A549 (cell line): ENCODE measurements around the gene NEK8. TPM values are rescaled to one million over a fixed set of nuclear protein-coding genes. Genes with fewer than 3 reads are reported as not detected.

Experiments
- ATAC-seq, 2 experiments: fragments of 200-7000 bp in 1 of 2; fragments of >200 bp in 1 of 2; cut with Nextera tagmentation in 1 of 2; cut with Tn5 transposase in 1 of 2; 3 replicates each; pipeline versions ENCODE4 v1.8.0 to v1.9.1; 2018 to 2020; ENCODE audit warnings: mild to moderate bottlenecking in 1 of 2, moderate library complexity in 1 of 2
- CTCF ChIA-PET: fragments of 300-600 bp; sonication (Branson Sonifier 250); formaldehyde crosslinking; extraction: SDS; loops from one replicate; lab custom pipeline; 2021; ENCODE audit warnings: antibody characterized with exemption, inconsistent platforms; lab: Yijun Ruan, JAX
- POLR2A ChIA-PET: fragments of 350-600 bp; formaldehyde crosslinking; extraction: SDS; loops from one replicate; lab custom pipeline; 2021; ENCODE audit warnings: antibody characterized with exemption, inconsistent platforms; lab: Yijun Ruan, JAX
- DNase-seq, 2 experiments: peaks; one replicate each; pipeline versions ENCODE4 v3.0.0 to v3.0.0-alpha.2; 2011 to 2016; ENCODE audit warnings: low read depth in 1 of 2, low spot score in 1 of 2
- FAIRE-seq: peaks from 2 replicates; lab custom pipeline; 2011; peaks lifted over from hg19 to GRCh38; lab: Jason Lieb, UNC
- H3K27ac ChIP-seq, 2 experiments: fragments of >200 bp; sonication (Bioruptor Twin); formaldehyde crosslinking; 3 replicates each; pipeline ENCODE4 v1.5.1; 2016 to 2017
- H3K4me1 ChIP-seq: fragments of >200 bp; sonication (Bioruptor Twin); formaldehyde crosslinking; 3 replicates; pipeline ENCODE4 v1.6.1; 2016
- H3K4me2 ChIP-seq: fragments of >200 bp; sonication (Bioruptor Twin); formaldehyde crosslinking; 3 replicates; pipeline ENCODE4 v1.6.1; 2016
- H3K4me3 ChIP-seq: fragments of >200 bp; sonication (Bioruptor Twin); formaldehyde crosslinking; 3 replicates; pipeline ENCODE4 v1.5.1; 2016
- H3K9me3 ChIP-seq: fragments of >200 bp; sonication (Bioruptor Twin); formaldehyde crosslinking; 3 replicates; pipeline ENCODE4 v1.6.1; 2016
- CBX8 ChIP-seq: fragments of 200-600 bp; sonication (generic); IDR thresholded peaks from 2 replicates; pipeline ENCODE4 v1.6.1; 2016
- CHD4 ChIP-seq: fragments of 200-600 bp; sonication (generic); IDR thresholded peaks from 2 replicates; pipeline ENCODE4 v1.6.1; 2016; ENCODE audit warnings: antibody characterized with exemption, mild to moderate bottlenecking, borderline replicate concordance
- HEYL ChIP-seq: fragments of 250-450 bp; sonication (Bioruptor Pico); IDR thresholded peaks from 2 replicates; pipeline ENCODE4 v1.8.0; 2021; ENCODE audit warnings: mild to moderate bottlenecking, moderate library complexity
- MYC ChIP-seq: IDR thresholded peaks from 2 replicates; pipeline ENCODE4 v1.6.1; 2012; ENCODE audit warnings: mild to moderate bottlenecking, inconsistent platforms, low read length, improper control_type of control experiment, borderline replicate concordance
- POLR2A ChIP-seq: IDR thresholded peaks from 2 replicates; pipeline ENCODE4 v1.6.1; 2012; ENCODE audit warnings: mild to moderate bottlenecking, low read length
- SREBF2 ChIP-seq: fragments of 450-650 bp; IDR thresholded peaks from 2 replicates; pipeline ENCODE4 v1.6.1; 2014; ENCODE audit warnings: mild to moderate bottlenecking, moderate library complexity
- USF2 ChIP-seq: fragments of 450-650 bp; IDR thresholded peaks from 2 replicates; pipeline ENCODE4 v1.6.1; 2014; ENCODE audit warnings: antibody characterized with exemption
- WGBS: methylation state at CpG from one replicate; pipeline ENCODE4 v1.1.6; 2017; ENCODE audit errors: missing lambda C conversion rate; 5-methylcytosine and 5-hydroxymethylcytosine counted together
- polyA plus RNA-seq, 4 experiments: library from polyadenylated mRNA; depleted of rRNA in 3 of 4; stranded (reverse); fragments of >200 nt; fragmentation: RNase III in 1 of 4; extraction: RNeasy Plus Mini Kit Qiagen cat#74134 plus additional on column Dnase treatment in 1 of 4; gene quantifications; 2 replicates in 3 of 4; 3 replicates in 1 of 4; pipeline ENCODE4 v1.2.3, GENCODE V29; 2011 to 2017
- small RNA-seq, 6 experiments: library from RNA; depleted of rRNA; stranded (forward); fragments of <200 nt; gene quantifications; one replicate each; pipeline ENCODE3, GENCODE V24; 2012

The NEK8 gene
- polyA plus RNA-seq, 2 of the 4 experiments (the other 2 are of a cell fraction) = 5.1 to 5.3 TPM

GRCh38 chr17:28788100-28788499 is 59.5 kb downstream of the NEK8 start:
- no peak overlapping the region for H3K4me3 ChIP-seq
- CTCF ChIA-PET = interaction anchor here (0.8 to 3.4 kb wide), 7 partner anchors 9 to 54 kb away, joined by 3 to 24 read pairs (median 4); partner anchors contain the start of gene FAM222B
- ATAC-seq (no peak), FAIRE-seq (no peak), DNase-seq (no peak)
- no peaks in the 10 kb centered on the region for H3K9me3 ChIP-seq
- no peak overlapping the region for H3K4me2 ChIP-seq
- no peak overlapping the region for H3K27ac ChIP-seq
- no peaks in the 10 kb centered on the region for H3K4me1 ChIP-seq
- TF ChIP-seq POLR2A = no peak
- TF ChIP-seq USF2 = no peak
- no peak for TF ChIP-seq CBX8
- no peak for TF ChIP-seq SREBF2
- no peak for TF ChIP-seq HEYL (CRISPR knock-in tag)
- no peak for TF ChIP-seq MYC
- no peak for TF ChIP-seq CHD4
- WGBS = 91% methylated on average over 4 of the region's 4 CpGs
- POLR2A ChIA-PET = interaction anchor here (1.5 kb wide), 1 partner anchor 20 kb away, joined by 3 read pairs; no protein-coding TSS in a partner anchor

Small RNA genes within 50 kb of the gene (small RNA-seq; reads per million reads assigned to genes)
- gene SNORD42A (0 reads per million in 6 experiments), gene SNORD42B (0.39 to 12.7 (median 5.1) reads per million in 6 experiments), gene SNORD4A (0 reads per million in 6 experiments), gene SNORD4B (0 reads per million in 6 experiments)

Other genes with a start within 250 kb of the NEK8 start
- gene FOXN1, start 222.4 kb upstream of the NEK8 start, polyA plus RNA-seq (2011; rRNA removed) = not detected in 2 replicates
- gene FOXN1, start 222.4 kb upstream of the NEK8 start, polyA plus RNA-seq (2017; fragmentation: RNase III; extraction: RNeasy Plus Mini Kit Qiagen cat#74134 plus additional on column Dnase treatment) = not detected in 3 replicates
- gene UNC119, start 176.2 kb upstream of the NEK8 start, polyA plus RNA-seq (2011; rRNA removed) = 50.5 and 53.5 TPM in 2 replicates
- 22.8 to 27.8 TPM (median 26.0 TPM) in 3 replicates for gene UNC119, start 176.2 kb upstream of the NEK8 start, polyA plus RNA-seq (2017; fragmentation: RNase III; extraction: RNeasy Plus Mini Kit Qiagen cat#74134 plus additional on column Dnase treatment)
- gene PIGS, start 157.3 kb upstream of the NEK8 start, polyA plus RNA-seq (2011; rRNA removed) = 50.0 and 53.2 TPM in 2 replicates
- gene PIGS, start 157.3 kb upstream of the NEK8 start, polyA plus RNA-seq (2017; fragmentation: RNase III; extraction: RNeasy Plus Mini Kit Qiagen cat#74134 plus additional on column Dnase treatment) = 46.6 to 53.3 TPM (median 53.2 TPM) in 3 replicates
- gene ALDOC, start 151.9 kb upstream of the NEK8 start, polyA plus RNA-seq (2011; rRNA removed) = 6.3 and 10.1 TPM in 2 replicates
- 1.7 to 1.9 TPM (median 1.9 TPM) in 3 replicates for gene ALDOC, start 151.9 kb upstream of the NEK8 start, polyA plus RNA-seq (2017; fragmentation: RNase III; extraction: RNeasy Plus Mini Kit Qiagen cat#74134 plus additional on column Dnase treatment)
- 111 and 123 TPM in 2 replicates for gene SPAG5, start 129.8 kb upstream of the NEK8 start, polyA plus RNA-seq (2011; rRNA removed)
- 106 to 111 TPM (median 107 TPM) in 3 replicates for gene SPAG5, start 129.8 kb upstream of the NEK8 start, polyA plus RNA-seq (2017; fragmentation: RNase III; extraction: RNeasy Plus Mini Kit Qiagen cat#74134 plus additional on column Dnase treatment)
- gene RSKR, start 114.6 kb upstream of the NEK8 start, polyA plus RNA-seq (2011; rRNA removed) = 18.7 and 22.0 TPM in 2 replicates
- 5.6 to 6.6 TPM (median 5.8 TPM) in 3 replicates for gene RSKR, start 114.6 kb upstream of the NEK8 start, polyA plus RNA-seq (2017; fragmentation: RNase III; extraction: RNeasy Plus Mini Kit Qiagen cat#74134 plus additional on column Dnase treatment)
- 150 and 243 TPM in 2 replicates for gene BLTP2, start 83.6 kb upstream of the NEK8 start, polyA plus RNA-seq (2011; rRNA removed)
- 78.8 to 81.1 TPM (median 79.8 TPM) in 3 replicates for gene BLTP2, start 83.6 kb upstream of the NEK8 start, polyA plus RNA-seq (2017; fragmentation: RNase III; extraction: RNeasy Plus Mini Kit Qiagen cat#74134 plus additional on column Dnase treatment)
- 87.9 and 113 TPM in 2 replicates for gene SDF2, start 66.9 kb upstream of the NEK8 start, polyA plus RNA-seq (2011; rRNA removed)
- gene SDF2, start 66.9 kb upstream of the NEK8 start, polyA plus RNA-seq (2017; fragmentation: RNase III; extraction: RNeasy Plus Mini Kit Qiagen cat#74134 plus additional on column Dnase treatment) = 86.0 to 96.4 TPM (median 93.8 TPM) in 3 replicates
- gene SUPT6H, start 66.6 kb upstream of the NEK8 start, polyA plus RNA-seq (2011; rRNA removed) = 51.4 and 61.0 TPM in 2 replicates
- gene SUPT6H, start 66.6 kb upstream of the NEK8 start, polyA plus RNA-seq (2017; fragmentation: RNase III; extraction: RNeasy Plus Mini Kit Qiagen cat#74134 plus additional on column Dnase treatment) = 63.8 to 64.6 TPM (median 64.2 TPM) in 3 replicates
- gene PROCA1, start 16.9 kb upstream of the NEK8 start, polyA plus RNA-seq (2011; rRNA removed) = 3.8 and 4.0 TPM in 2 replicates
- 2.5 to 4.9 TPM (median 4.2 TPM) in 3 replicates for gene PROCA1, start 16.9 kb upstream of the NEK8 start, polyA plus RNA-seq (2017; fragmentation: RNase III; extraction: RNeasy Plus Mini Kit Qiagen cat#74134 plus additional on column Dnase treatment)
- 288 and 328 TPM in 2 replicates for gene RAB34, start 10.9 kb upstream of the NEK8 start, polyA plus RNA-seq (2011; rRNA removed)
- 207 to 212 TPM (median 211 TPM) in 3 replicates for gene RAB34, start 10.9 kb upstream of the NEK8 start, polyA plus RNA-seq (2017; fragmentation: RNase III; extraction: RNeasy Plus Mini Kit Qiagen cat#74134 plus additional on column Dnase treatment)
- gene RPL23A, start 8.8 kb upstream of the NEK8 start, polyA plus RNA-seq (2011; rRNA removed) = 2,521 and 2,887 TPM in 2 replicates
- gene RPL23A, start 8.8 kb upstream of the NEK8 start, polyA plus RNA-seq (2017; fragmentation: RNase III; extraction: RNeasy Plus Mini Kit Qiagen cat#74134 plus additional on column Dnase treatment) = 1,026 to 1,151 TPM (median 1,061 TPM) in 3 replicates
- gene TLCD1, start 2.6 kb upstream of the NEK8 start, polyA plus RNA-seq (2011; rRNA removed) = 83.3 and 86.7 TPM in 2 replicates
- gene TLCD1, start 2.6 kb upstream of the NEK8 start, polyA plus RNA-seq (2017; fragmentation: RNase III; extraction: RNeasy Plus Mini Kit Qiagen cat#74134 plus additional on column Dnase treatment) = 36.7 to 43.9 TPM (median 37.7 TPM) in 3 replicates
- 64.0 and 70.2 TPM in 2 replicates for gene TRAF4, start 15.2 kb downstream of the NEK8 start, polyA plus RNA-seq (2011; rRNA removed)
- 65.0 to 68.2 TPM (median 66.0 TPM) in 3 replicates for gene TRAF4, start 15.2 kb downstream of the NEK8 start, polyA plus RNA-seq (2017; fragmentation: RNase III; extraction: RNeasy Plus Mini Kit Qiagen cat#74134 plus additional on column Dnase treatment)
- 10.7 and 15.3 TPM in 2 replicates for gene FAM222B, start 114.0 kb downstream of the NEK8 start, polyA plus RNA-seq (2011; rRNA removed)
- 14.3 to 15.6 TPM (median 14.7 TPM) in 3 replicates for gene FAM222B, start 114.0 kb downstream of the NEK8 start, polyA plus RNA-seq (2017; fragmentation: RNase III; extraction: RNeasy Plus Mini Kit Qiagen cat#74134 plus additional on column Dnase treatment)
- gene ERAL1, start 126.2 kb downstream of the NEK8 start, polyA plus RNA-seq (2011; rRNA removed) = 88.3 and 123 TPM in 2 replicates
- gene ERAL1, start 126.2 kb downstream of the NEK8 start, polyA plus RNA-seq (2017; fragmentation: RNase III; extraction: RNeasy Plus Mini Kit Qiagen cat#74134 plus additional on column Dnase treatment) = 78.8 to 80.2 TPM (median 78.9 TPM) in 3 replicates
- gene FLOT2, start 168.9 kb downstream of the NEK8 start, polyA plus RNA-seq (2011; rRNA removed) = 68.8 and 78.6 TPM in 2 replicates
- 62.8 to 71.0 TPM (median 66.4 TPM) in 3 replicates for gene FLOT2, start 168.9 kb downstream of the NEK8 start, polyA plus RNA-seq (2017; fragmentation: RNase III; extraction: RNeasy Plus Mini Kit Qiagen cat#74134 plus additional on column Dnase treatment)
- 7.0 and 7.3 TPM in 2 replicates for gene DHRS13, start 174.3 kb downstream of the NEK8 start, polyA plus RNA-seq (2011; rRNA removed)
- 3.5 to 4.9 TPM (median 4.8 TPM) in 3 replicates for gene DHRS13, start 174.3 kb downstream of the NEK8 start, polyA plus RNA-seq (2017; fragmentation: RNase III; extraction: RNeasy Plus Mini Kit Qiagen cat#74134 plus additional on column Dnase treatment)
- gene PHF12, start 222.7 kb downstream of the NEK8 start, polyA plus RNA-seq (2011; rRNA removed) = 25.3 and 29.3 TPM in 2 replicates
- 28.0 to 31.9 TPM (median 29.9 TPM) in 3 replicates for gene PHF12, start 222.7 kb downstream of the NEK8 start, polyA plus RNA-seq (2017; fragmentation: RNase III; extraction: RNeasy Plus Mini Kit Qiagen cat#74134 plus additional on column Dnase treatment)